Lower leg skin (tissue), 3 donors: Measurements from ENCODE around the gene PEX14.
"Not testable (repeated sequence)": the region's sequence is repeated elsewhere in the genome, so short reads cannot be mapped to it uniquely, and the experiment has no call there.

ENCODE experiments used
- CTCF ChIP-seq, 3 donors: fragments of 450-650 bp; IDR thresholded peaks; one replicate each; pipeline ENCODE4 v1.5.1; 2016; ENCODE audit warnings: antibody characterized with exemption in 3 of 3, mild to moderate bottlenecking in 3 of 3, moderate library complexity in 2 of 3
- POLR2A ChIP-seq, 2 donors: fragments of 450-650 bp; IDR thresholded peaks; one replicate each; pipeline ENCODE4 v1.6.1; 2016 to 2017; ENCODE audit warnings: antibody characterized with exemption in 2 of 2, mild to moderate bottlenecking in 1 of 2, moderate library complexity in 1 of 2

- not testable (repeated sequence) for TF ChIP-seq CTCF, POLR2A (IDR thresholded peaks at IDR 0.05)
Observed at GRCh38 chr1:10426535-10426848, 48.3 kb upstream of the PEX14 start.
